GM10847 (cell line): ENCODE measurements around the gene NMT2.
A peak's percentile ranks its signal among the peaks of the same experiment; 100 is the strongest.

Experiments
- POLR2A ChIP-seq: IDR thresholded peaks from 2 replicates; pipeline ENCODE4 v1.6.1; 2011; ENCODE audit not compliant: insufficient read length; ENCODE audit errors: extremely low read depth

NMT2 gene

DNA sequence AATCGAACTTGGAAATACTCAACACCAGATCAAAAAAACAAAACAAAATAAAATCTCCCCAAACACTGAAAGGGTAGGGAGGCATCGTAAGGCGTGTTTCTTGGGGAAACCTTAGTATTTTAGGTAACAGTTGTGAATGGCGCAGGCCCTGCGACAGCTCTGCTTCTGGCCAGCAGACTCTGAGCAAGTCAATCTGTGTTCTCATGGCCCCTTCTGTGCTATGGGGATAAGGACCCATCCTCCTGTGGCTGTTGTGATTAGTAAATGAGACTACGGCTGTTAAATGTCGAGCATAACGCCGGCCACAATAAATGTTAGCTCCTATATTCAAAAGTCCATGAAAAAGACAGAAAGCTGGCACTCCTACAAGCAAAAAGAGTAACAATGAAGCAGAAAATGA is 44.3 kb downstream of the NMT2 start:
- TF ChIP-seq POLR2A = no peak

DNA sequence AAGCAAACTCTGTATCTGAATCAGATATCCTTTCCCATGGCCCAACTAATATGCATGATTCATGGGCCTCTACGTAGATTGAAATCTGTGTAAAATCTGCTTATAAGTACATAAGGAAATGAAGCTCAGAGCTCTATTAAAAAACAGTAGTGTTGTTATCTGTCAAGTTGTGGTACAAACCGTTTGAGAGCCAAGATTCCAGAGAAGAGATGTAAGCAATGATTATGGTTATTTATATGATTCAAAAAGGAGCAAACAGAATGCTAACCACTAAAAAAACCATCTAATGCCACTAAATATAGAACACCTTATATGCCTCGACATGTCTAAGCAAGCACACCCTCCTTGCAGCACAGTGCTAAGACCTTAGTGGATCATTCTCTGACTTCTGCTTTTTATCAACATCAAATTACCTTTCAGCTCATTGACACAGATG is 44.7 kb downstream of the NMT2 start:
- no peak for TF ChIP-seq POLR2A

DNA sequence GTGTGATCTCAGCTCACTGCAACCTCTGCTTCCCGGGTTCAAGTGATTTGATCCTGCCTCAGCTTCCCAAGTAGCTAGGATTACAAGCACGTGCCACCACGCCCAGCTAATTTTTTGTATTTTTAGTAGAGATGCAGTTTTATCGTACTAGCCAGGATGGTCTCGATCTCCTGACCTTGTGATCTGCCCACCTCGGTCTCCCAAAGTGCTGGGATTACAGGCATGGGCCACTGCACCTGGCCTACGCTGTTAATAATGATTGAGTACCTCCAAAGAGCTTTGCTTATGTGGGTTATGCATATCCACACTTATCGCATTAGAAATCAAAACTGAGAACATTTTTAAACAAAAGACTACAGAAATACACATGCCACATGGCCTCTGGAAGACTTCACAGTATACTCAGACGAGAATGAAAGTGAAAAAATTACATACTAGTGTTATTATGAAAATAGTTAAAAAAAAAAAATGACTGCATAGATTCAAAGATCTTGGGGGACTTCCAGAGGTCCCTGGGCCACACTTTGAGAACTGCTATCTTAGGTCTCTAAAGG is 45.9 kb downstream of the NMT2 start:
- TF ChIP-seq POLR2A = no peak

DNA sequence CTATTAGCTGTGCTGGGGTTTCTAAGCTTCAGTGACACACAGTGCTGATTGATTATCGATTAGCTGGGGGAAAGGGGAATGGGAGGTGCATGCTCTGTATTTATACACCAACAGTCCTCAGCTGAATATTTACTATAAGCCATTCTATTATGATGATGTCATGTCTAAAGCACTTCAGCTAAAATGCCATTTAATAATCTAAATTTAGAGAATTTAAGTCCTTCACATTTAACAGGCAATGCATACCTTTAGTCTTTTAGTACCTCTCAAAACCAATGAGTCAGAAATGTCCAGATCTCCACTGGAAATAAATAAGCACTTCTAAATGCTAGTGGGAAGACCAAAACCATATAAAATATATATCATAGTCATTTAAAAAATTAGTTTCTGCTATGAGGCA is 46.8 kb downstream of the NMT2 start:
- TF ChIP-seq POLR2A = no peak

DNA sequence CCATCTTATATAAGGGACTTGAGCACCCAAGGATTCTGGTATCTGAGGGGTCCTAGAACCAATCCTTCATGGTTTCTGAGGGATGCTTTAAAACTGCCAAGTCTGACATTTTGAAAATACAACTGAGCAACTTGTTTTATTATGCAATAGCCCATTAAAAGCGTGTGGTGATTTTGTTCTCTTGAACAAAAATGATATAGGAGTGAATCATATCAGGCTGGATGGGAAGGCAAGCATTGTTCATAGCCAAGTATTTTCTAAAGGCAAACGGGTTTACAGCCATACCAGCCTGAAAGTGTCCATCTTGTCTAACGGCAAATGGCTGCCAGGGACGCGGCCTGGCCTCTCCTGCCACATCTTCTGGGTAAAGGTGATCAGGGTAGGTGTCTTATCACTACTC is 48.0 kb downstream of the NMT2 start:
- TF ChIP-seq POLR2A = no peak

DNA sequence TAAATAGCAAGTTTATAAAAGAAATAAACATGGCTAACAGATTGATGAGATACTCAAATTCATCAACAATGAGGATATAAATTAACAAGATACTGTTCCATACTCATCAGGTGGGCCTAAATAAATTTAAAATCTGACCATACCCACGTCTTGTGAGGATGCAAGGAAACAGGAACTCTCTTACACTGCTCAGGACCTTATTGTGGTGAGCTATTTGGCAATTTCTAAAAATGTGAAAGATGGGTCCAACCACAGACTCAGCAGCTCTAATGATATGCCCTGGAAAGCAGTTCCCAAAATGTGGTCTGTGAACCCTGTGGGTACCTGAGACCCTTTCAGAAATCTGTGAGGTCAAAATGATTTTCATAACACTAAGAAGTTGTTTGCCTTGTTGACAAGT is 49.9 kb downstream of the NMT2 start:
- TF ChIP-seq POLR2A = no peak

DNA sequence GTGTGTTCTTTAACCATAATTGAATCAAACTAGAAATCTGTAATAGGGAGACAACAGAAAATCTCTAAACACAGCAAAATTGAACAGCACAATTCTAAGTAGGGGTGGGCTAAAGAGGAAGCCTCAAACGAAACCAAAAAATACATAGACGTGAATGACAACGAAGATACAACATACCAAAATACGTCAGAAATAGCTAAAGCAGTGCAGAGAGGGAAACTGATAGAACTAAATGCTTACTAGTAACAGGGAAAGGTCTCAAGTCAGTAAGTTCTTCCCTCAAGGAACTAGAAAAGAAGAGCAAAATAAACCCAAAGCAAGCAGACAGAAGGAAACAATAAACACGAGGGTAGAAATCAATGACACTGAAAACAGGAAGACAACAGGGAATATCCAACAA is 52.3 kb downstream of the NMT2 start:
- TF ChIP-seq POLR2A = no peak

DNA sequence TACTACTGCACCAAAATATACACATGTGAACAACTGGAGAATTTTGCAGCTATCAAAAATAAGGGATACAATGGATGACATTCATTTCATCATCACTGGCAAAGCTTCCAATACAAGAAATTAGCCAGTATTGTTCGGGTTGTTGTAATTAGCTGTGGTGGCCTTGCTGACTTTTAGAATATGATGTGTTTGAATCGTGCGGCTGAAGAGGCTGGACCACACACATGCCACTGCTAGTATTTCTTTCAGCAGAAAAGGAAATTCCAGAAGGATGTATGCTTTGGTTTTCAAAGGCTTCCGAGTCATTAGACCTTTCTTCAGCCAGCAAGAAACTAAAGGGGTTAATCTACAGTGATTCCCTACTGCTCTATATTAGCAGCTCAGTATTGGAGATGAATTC is 54.7 kb downstream of the NMT2 start:
- TF ChIP-seq POLR2A = no peak

DNA sequence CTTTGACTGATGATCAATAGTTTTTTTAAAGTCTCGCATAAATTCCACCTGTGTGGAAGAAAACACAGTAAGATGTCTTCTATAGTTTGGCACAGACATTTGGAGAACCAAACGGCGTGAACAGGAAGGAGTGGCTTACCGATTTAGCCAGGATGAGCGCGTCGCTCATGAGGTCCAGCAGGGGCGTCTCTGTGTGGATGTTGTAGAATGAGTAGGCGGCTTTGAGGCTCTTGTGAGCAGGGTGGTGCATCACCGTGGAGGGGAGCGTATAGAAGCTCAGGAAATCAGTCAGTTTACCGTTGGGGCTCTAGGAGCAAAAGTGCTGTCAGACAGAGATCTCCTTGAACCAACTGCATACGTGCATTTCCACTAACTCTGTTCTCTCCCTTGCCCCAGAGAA is 55.8 kb downstream of the NMT2 start:
- TF ChIP-seq POLR2A = no peak

DNA sequence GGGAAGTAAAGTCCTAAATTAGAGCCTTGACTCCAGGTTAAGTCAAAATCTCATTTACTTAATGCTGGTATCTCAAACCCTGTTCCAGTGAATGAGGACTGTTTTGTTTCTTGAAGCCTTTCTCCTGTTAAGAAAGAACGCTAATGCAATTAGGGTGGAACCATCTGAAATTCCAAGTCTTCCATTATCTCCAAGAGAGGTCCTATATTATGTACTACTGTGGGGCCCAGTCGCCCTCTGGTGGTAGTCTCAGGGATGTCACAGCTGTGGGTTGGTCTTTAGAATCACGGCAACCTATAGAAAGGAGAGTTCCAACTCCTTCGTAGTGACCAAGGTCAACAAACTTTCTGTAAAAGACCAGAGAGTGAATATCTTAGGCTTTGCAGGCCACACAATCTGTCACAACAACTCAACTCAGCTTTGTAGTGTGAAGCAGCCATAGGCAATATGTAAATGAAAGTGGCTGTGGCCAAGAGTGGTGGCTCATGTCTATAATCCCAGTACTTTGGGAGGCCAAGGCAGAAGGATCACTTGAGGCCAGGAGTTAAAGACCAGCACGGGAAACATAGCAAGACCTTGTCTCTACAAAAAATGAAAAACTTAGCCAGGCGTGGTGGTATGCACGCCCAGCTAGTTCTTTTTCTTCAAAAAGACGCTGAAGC is 62.0 kb downstream of the NMT2 start:
- TF ChIP-seq POLR2A = no peak

DNA sequence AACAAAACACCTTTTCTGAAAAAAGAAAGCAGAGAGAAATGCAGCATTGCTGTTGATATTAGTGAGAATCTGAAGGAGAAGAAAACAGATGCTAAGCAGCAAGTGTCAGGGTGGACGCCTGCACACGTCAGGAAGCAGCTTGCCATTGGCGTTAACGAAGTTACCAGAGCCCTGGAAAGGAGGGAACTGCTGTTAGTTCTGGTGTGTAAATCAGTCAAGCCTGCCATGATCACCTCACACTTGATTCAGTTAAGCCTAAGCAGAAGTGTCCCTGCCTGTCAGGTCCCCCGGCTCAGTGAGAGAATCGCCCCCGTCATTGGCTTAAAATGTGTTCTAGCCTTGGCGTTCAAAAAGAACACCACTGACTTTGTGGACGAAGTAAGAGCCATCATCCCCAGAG is 65.0 kb downstream of the NMT2 start:
- TF ChIP-seq POLR2A = no peak

DNA sequence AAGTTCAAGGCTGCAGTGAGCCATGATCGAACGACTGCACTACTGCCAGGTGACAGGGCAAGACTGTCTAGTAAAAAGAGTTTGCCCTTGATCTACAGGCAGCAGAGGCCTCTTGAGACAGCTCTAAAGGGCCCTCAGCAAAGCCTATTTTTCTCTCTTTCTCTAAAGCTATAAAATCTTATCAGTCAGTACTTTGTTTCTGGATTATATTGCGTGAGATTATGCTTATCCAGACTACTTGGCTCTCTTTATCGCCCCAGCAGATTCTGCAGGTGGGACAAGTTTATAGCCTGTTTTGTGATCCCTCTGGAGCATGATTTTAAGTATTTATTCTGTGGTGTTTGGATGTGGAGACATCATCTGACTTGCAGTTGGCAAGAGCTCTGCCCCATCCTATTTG is 68.6 kb downstream of the NMT2 start:
- no peak for TF ChIP-seq POLR2A

DNA sequence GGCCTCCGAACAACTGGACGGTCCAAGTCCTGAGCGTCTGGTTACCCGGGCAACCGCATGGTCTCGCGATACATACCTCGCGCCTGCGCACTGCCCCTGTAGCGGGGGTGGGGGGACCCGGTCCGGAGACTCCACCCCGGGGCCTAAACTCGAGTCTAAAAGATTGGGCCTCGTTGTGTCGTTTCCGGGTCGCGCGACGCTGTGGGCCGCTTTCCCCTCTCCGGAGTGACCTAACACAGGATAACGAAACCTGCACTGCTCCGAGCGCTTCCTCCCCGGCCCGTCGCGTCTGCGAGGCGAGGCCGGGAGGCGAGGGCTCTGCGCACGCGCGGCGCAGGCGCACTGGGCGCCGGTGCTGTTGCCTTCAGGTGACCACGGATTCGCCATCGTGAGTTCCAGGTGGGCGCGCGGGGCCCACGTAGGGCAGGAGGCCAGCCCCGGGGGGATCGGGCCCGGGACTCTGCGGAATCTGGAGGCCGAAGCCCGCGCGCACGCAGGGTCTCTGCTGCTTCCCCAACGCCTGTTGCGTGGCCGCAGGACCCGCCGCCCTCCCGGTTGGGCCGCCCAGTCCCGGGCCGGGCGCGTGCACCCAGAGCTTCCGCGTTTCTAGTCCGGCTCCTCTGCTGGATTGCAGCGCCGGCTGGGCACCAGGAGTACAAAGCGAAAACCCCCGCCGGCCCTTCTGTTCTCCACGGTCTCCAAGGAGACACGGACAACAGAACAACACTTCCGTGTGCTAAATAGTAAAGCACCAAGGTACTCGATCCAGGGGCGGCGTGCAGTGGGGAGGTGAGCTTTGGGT is 71.3 kb downstream of the NMT2 start, which contains the start of gene RPP38:
Gene RPP38, plus strand, starts transcription at position 345 of the 802 bp plus-strand sequence. CDS start 5,960 bp downstream, outside the sequence.
- peak; percentile 86 for TF ChIP-seq POLR2A

DNA sequence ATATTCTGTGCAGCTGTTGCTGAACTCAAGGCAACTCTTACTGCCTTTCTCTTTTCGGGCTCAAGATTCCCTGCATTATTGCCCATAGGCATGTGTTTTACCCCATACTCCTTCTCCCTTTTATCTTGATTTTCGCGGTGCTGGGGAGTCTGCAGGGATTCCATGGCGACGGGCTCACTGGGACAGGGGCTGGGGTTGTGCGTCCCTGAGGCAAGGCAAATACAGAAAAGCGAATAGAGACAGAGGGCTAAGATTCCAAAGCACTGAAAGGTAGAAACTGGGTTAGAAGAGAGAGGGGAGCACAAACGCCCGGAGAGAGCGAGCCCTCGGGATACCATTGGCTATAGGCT is 71.9 kb downstream of the NMT2 start:
- no peak for TF ChIP-seq POLR2A

DNA sequence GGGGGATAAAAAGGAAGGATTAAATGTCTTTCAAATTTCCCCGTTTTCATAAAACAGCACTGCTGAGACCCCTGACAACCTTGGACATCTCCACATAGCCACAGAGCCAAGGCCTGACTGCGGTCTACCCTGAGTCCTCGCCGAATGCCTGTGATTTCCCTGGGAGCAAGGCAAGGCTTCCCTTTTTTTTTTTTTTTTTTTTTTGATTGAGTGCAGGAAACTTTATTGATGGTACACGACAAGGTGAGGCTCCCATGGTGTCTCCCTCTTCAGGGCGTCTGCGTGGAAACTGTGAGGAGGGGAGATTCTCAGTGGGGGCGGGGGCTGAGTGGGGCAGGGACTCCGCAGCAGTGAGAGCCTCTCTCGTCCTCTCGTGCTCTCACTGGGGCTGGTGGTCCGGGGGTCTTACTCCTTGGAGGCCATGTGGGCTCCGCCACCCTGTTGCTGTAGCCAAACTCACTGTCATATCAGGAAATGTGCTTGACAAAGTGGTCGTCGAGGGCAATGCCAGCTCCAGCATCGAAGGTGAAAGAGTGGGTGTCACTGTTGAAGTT is 75.6 kb downstream of the NMT2 start:
- no peak for TF ChIP-seq POLR2A

DNA sequence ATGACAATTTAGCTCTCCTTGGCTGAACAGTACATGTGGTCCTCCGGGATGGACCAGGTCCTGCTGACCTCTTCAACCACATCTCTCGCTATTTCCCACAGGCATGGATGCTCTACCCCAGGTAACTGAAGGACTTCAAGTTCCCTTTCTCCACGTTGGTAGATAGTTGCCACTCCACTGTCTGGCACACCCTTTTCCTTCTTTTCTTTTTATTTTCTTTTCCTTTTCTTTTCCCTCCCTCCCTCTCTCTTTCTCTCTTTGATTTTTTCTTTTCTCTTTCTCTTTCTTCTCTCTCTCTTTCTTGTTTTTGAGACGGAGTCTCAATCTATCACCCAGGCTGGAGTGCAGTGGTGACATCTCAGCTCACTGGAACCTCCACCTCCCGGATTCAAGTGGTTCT is 77.1 kb downstream of the NMT2 start:
- no peak for TF ChIP-seq POLR2A
